Cerebellar cortex (tissue), 1 donor: ENCODE results near the gene FBXO21.
"Not testable (repeated sequence)": the region's sequence is repeated elsewhere in the genome, so short reads cannot be mapped to it uniquely, and the experiment has no call there.

Experiments used
- DNase-seq: peaks from one replicate; pipeline ENCODE4 v3.0.0-alpha.2; 2015; ENCODE audit warnings: low spot score

Gene FBXO21

DNA sequence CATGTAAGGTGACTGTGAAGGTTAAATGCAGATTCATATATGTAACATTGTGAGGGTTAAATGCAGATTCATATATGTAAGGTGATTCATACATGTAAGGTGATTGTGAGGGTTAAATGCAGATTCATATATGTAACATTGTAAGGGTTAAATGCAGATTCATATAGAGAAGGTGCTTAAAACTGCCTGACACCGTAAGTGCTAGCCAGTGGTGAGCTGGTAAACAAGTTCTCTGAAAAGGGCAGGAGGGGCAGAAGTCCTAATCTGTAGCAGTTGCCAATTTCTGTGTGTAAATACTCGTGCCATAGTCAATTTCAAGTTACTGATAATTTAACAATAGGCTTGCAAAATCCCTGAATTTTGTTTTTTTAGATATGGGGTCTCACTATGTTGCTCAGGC lies 86.3 kb downstream of the FBXO21 start:
- not testable (repeated sequence) for DNase-seq

DNA sequence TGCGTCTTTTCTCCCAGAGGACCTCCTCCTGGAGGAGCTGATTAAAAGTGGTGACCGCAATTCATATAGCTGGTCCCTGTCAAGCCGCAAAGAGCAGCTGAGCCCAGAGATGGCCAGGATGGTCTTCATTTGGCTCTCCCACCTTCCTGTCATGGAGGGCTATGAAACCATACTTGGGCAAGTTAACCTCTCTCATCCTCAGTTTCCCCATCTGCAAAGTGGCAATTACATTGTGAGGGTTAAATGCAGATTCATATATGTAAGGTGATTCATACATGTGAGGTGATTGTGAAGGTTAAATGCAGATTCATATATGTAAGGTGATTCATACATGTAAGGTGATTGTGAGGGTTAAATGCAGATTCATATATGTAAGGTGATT lies 87.5 kb downstream of the FBXO21 start:
- no peak for DNase-seq

DNA sequence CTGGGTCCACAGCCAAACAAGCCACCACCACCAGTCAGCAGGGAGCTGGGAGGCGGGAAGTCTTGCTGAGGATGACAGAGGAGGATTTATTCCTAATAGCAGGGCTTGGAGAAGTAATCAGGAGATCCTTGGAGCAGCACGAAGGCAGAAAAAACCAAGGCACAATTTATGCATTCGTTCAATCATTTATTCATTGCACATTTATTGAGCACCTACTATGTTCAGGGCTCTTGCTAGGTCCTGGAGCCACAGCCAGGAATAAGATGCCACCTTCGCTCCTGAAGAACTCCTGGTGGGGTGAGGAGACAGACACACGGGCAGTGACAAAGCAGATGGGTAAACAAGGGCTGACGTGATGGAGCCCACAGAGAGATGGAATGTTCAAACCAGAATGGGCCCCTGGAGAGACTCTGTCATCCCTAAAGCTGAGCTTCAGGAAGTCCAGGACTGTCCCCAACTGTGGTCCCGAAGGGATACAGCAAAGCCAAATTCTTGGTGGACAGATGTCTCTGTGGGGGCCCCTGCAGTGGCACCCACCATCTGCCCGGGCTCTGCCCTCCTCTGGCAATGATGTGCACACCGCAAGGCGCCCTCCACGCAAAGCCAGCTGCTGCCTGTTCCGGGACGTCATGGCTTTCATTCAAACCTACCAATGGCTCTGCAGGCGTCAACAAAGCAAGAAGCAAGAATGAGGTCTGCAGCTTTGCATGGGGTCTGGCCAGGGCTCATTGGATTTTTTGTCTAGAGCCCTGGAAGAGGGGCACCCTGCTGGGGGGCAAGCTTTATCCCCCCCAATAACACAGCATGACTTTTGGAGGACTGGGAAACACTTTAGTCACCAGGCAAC lies 88.1 kb downstream of the FBXO21 start:
- DNase-seq = no peak

DNA sequence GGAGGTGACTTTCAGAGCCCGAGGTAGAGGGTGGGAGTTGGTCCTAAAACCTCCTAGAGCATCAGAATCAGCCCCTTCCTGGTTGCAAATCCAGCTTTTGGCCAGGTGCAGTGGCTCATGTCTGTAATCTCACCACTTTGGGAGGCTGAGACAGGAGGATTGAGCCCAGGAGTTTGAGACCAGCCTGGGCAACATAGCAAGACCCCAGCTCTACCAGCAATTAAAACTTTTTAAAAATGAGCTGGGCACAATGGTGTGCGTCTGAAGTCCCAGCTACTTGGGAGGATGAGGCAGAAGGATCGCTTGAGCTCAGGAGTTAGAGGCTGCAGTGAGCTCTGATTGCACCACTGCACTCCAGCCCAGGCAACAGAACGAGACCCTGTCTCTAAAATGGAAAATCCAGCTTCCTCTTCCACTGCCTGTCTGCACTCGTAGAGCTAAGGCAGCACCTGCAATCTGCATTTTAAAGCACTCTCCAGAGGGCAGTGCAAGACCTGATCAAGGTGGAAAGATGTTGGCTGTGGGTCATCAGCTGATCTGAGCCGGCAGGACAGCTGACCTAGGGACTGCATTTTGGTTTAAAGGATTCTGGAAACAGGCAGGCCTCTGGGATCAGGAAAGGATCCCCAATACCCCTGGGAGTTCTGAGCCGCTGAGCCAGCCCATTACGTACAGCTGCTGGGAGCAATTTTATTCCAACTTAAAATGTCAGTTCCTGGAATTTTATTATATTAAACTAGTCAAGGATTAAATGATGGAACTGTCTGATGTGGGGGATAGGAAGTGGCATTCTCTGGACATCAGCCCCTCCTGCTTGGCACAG lies 89.2 kb downstream of the FBXO21 start:
- no peak for DNase-seq

DNA sequence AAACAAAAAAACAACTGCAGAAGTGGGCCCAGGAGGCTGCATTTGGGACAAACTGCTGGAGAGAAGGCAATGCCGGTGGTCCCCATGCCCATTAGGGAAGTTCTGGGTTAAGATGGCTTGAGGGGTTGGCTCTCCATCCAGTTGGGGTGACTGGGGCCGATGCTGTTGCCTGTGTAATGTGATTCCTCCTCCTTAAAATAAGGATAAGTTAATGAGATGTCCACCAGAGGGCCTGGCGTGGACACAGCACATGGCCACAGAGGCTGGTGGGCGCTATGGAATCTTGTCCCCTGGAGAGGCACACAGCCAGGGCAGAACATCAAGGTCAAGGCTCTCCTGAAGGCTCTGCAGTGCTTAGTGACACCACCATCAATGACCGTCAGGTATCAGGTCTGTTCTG lies 90.0 kb downstream of the FBXO21 start:
- no peak for DNase-seq

DNA sequence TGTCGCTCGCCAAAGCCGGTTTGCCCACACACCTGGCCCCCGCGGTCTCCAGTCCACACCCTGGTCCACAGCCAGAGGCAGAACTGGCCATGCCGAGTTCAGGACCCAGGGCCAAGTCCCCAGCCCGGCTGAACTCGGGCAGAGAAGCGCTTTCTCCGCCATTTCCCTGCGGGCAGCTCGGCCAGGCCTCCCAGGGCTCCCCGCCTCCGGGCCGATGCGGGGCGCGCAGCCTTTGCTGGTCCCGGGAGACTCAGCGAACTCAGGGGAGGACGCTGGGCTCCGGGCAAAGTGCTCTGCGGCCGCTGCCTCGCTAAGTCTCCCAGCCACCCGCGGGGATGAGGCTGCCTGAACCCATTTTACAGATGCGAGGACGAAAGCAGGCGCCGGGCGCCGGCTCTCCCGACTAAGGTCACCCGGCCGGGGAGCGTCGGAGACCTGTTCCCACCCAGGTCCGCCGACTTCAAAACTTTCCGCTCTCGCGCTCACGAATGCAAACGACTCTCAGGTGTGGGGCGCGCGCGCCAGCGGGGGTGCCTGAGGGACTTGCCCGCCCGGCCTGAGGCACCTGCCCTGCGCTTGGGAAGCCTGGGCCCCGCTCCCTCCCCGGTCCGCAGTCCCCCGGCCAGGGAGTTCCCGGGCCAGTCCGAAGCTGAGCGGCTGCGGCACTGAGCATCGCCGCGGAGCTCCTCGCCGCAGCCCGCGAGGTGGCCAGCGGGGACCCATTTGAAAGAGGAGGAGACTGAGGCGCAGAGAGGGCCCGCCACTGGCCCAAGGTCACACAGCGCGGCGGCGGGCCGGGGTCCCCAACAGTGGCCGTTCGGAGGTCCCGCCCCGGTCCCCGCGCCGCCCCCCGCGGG lies 91.7 kb downstream of the FBXO21 start:
- DNase-seq = no peak

DNA sequence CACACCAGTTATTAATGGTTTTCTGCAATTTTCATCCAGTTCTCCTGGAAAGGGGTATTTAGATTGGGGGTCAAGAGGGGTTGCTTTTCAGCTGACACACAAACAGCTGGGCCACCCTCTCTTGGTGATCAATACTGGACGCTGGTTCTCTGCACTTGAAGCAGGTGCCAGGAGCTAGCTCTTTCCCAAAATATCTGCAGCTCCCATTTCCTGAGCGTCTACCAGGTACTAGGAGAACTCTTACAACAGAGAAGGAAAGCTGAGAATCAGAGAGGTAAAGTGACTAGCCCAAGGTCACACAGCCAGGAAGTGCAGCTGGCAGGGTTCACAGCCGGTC lies 92.3 kb downstream of the FBXO21 start:
- no peak for DNase-seq

DNA sequence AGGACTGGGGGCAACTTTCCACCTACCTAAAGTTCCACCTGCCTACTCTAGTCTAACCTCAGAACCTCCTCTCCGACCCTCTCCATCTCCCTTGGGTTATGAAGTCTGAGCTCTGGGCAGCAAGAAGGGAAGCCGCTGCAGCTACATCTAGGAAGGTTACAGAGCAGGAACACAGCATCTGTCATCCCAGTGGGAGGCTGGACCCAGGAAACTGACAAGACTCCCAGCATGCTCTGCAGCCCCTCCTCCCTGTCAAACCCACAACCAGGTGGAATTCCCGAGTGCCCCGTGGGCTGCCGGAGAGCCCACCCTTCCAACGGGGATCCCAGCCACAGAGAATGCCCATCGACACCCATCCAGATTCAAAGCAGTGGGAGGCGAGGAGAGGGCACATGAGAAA lies 93.1 kb downstream of the FBXO21 start:
- DNase-seq = no peak

DNA sequence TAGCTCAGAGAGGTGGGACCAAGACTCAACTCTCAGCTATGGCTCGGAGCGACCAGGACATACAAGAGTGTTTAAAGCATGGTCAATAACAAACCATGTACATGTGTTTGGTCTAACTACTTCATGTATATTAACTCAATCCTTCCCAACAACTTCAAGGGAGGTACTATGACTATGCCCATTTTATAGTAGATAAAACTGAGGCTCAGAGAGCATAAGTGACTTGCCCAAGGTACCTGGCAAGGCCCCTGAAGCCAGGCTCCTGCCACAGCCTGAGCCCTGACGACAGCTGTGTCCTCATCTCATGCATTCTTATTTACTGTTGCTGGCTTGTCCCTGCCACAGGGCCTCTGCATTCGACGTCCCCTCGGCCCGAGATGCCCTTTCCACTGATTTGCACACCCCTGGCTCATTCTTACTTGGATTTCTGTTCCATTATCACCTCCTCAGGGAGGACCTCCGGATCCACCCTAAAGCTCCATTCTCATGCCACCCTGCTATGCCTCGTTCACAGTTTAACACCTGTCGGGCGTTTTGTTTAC lies 93.7 kb downstream of the FBXO21 start:
- no peak for DNase-seq

DNA sequence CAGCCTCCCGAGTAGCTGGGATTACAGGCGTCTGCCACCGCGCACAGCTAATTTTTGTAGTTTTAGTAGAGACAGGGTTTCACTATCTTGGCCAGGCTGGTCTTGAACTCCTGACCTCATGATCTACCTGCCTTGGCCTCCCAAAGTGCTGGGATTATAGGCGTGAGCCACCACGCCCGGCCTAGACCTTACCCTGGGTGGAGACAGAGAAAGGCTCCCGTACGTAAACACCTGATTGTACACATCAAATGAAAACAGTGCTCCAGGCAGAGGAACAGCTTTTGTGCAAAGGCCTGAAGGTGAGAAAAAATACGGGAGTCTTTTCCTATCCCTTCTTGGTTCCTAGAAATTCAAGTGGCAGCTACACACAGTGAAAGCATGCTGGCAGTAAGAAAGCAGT lies 95.1 kb downstream of the FBXO21 start:
- DNase-seq = not testable (repeated sequence)

DNA sequence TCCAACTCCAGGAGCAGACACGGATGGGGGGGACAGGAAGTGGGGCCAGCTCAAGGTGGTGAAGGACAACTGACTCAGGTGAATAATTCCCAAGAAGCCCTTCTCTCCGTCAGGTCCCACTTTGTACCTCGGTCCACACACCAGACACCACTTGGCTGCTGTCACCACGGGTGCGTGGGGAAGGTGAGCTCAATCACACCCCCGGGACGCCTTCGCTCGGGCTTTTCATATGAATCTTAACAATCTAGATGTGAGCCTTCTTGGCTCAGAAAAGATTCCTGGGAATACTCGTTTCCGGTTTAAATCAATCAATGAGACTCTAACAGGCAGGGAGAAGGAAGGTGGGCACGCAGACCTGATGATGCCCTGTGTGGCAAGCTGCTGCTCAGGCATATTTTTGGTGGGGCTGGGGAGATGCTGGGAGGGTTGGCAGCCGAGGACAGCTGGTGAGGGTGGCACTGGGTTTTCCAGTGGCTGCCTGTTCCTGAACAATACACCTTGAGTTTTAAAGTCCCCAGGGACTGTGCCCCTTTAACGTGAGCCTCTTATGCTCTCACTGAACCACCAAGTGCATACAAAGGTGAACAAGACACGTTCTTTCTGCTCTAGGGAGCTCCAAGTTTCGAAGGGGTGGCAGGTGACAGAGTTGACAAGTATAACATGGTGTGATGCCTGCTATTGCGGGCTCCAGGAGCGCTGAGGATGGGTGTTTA lies 96.2 kb downstream of the FBXO21 start:
- DNase-seq = no peak

DNA sequence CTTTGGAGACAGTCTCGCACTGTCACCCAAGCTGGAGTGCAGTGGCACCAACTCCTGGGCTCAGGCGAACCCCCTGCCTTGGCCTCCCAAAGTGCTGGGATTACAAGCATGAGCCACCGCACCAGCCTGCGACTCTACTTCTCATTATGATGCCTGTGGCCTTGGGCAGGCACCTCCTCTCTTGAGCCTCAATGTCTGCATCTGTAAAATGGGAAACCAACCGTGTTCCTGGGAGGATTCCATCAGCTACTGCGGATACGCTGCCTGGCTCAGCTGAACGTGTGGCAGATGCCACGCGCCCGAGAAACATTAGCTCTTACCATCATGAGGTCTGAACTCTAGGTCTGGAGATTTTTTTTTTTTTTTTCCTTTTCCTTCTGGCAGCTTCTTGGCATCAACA lies 96.8 kb downstream of the FBXO21 start:
- DNase-seq = no peak

DNA sequence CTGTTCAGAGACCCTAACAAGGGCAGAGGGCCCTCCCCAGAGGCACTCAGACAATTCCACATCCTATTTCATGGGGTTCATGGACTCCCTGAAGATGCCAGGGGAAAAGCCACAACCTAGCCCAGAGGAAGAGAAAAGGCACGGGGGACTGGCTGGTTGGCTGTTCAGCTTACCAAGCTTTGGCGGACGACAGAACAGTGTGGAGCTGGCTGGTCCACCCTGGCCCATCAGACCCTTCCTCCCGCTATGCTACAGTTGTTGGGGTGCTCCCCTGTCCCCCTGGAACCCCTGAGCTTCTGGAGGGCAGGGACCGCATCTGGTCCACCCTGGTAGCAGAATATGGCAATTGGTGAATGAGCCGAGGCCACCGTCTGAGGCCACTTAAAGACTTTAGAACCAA lies 97.4 kb downstream of the FBXO21 start:
- DNase-seq = no peak

DNA sequence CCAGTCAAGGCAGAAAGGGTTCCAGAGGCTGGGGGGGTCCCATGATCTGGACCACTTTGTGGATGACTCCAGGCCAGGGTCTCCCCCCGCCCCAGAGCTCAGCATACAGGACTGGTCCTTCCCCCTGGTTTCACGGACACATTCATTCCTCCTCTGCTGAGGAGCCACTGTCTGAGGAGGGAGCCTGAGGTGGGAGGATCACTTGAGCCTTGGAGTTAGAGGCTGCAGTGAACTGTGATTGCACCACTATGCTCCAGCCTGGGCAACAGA lies 97.8 kb downstream of the FBXO21 start:
- no peak for DNase-seq
